ENCODE measurements around the gene ATG9A. TPM values are rescaled to one million over a fixed set of nuclear protein-coding genes. Genes with fewer than 3 reads are reported as not detected.

Gene ATG9A
- total RNA-seq, 1 experiment from 2014 or later: 46.4 TPM

DNA sequence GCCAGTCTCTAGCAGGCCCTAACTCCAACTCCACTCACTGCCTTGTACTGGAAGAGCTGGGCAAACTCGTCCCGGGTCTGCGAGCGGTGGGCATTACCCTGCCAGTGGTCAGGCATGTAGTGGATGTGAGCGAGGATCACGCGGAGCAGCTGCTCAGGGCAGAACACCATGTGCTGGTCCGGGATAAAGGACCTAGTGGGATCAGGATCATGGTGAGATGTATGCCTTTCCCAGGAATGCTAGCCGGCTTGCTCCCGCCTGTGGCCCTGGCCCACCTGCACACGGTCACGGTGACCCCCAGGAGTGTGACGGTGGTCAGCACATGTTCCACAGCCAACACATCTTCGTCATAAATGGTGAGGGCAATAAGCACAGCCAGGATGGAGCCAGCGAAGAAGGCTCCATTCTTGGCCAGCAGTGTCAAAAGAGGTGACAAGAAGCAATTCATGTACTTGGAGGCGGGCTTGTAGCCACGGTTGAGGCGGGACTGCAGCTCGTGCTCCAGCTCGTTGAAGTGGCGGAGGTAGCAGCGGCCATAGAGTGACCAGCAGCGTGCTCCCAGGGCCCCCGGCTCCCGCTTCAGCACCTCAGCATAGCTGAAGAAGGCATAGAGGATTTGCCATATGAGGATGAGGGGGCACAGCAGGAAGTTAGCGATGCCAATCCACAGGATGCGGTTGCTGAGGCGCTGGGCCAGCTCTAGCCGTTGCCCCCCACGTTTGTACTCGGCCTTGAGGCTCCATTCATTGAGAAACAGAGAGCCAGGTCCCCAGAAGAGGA is 5.4 kb downstream of the ATG9A start:
- no peak overlapping the region for H3T11ph ChIP-seq (ENCODE audit: low read length)
- no peaks in the 10 kb centered on the region for H3K27me3 ChIP-seq (ENCODE audit: insufficient read depth, low read length)
- H4K91ac ChIP-seq (ENCODE audit: insufficient read length, low read depth, low read length): no peak overlapping the region
- H3K27ac ChIP-seq (ENCODE audit: insufficient read length, low read depth, low read length): no peak overlapping the region
- H2BK5ac ChIP-seq (ENCODE audit: insufficient read length, low read length): no peak overlapping the region
- H3K14ac ChIP-seq (ENCODE audit: insufficient read depth, low read length): no peak overlapping the region
- no peak overlapping the region for H3K18ac ChIP-seq (ENCODE audit: insufficient read length, low read depth, low read length)
- no peak overlapping the region for H2AFZ ChIP-seq (ENCODE audit: low read length)
- no peak overlapping the region for H2BK120ac ChIP-seq (ENCODE audit: low read depth, low read length, poor library complexity, severe bottlenecking)
- no peak overlapping the region for H4K5ac ChIP-seq (ENCODE audit: insufficient read length, low read depth, low read length)
- H2BK15ac ChIP-seq (ENCODE audit: low read depth, low read length): no peak overlapping the region
- no peaks in the 10 kb centered on the region for H3K9me3 ChIP-seq (ENCODE audit: control insufficient read depth, low read depth, low read length)
- Mint-ChIP-seq H3K36me3 (ENCODE audit: insufficient read depth in 1 of 3, low read depth in 3 of 3) (peaks cover 31 to 68% (median 64%) of the 10 kb centered on the region in 3 experiments), H3K4me1 (peaks cover 14% of the 10 kb centered on the region in 2 experiments), H3K27me3 (ENCODE audit: low read depth) (peaks cover 3% of the 10 kb centered on the region; the same call in 1 of the 2 replicates), H3K4me3 (no peak overlapping the region), H3K27ac (no peak overlapping the region; a peak in 1 of 7 replicates), H3K9me3 (no peaks in the 10 kb centered on the region)
- H3K23me2 ChIP-seq (ENCODE audit: insufficient read length, low read depth, low read length, poor library complexity, severe bottlenecking): no peaks in the 10 kb centered on the region
- H2AK5ac ChIP-seq (ENCODE audit: insufficient read length, low read length): no peak overlapping the region
- H2BK20ac ChIP-seq (ENCODE audit: low read depth, low read length, poor library complexity, severe bottlenecking): no peak overlapping the region
- H4K8ac ChIP-seq (replicated peaks; ENCODE audit: insufficient read length, low read depth, low read length): no peak overlapping the region
- no peak overlapping the region for H3K23ac ChIP-seq (ENCODE audit: insufficient read length, low read depth, low read length)
- TF ChIP-seq, protein P1, sequence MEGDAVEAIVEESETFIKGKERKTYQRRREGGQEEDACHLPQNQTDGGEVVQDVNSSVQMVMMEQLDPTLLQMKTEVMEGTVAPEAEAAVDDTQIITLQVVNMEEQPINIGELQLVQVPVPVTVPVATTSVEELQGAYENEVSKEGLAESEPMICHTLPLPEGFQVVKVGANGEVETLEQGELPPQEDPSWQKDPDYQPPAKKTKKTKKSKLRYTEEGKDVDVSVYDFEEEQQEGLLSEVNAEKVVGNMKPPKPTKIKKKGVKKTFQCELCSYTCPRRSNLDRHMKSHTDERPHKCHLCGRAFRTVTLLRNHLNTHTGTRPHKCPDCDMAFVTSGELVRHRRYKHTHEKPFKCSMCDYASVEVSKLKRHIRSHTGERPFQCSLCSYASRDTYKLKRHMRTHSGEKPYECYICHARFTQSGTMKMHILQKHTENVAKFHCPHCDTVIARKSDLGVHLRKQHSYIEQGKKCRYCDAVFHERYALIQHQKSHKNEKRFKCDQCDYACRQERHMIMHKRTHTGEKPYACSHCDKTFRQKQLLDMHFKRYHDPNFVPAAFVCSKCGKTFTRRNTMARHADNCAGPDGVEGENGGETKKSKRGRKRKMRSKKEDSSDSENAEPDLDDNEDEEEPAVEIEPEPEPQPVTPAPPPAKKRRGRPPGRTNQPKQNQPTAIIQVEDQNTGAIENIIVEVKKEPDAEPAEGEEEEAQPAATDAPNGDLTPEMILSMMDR (conservative IDR thresholded peaks at IDR 0.05): no peak
- no peaks in the 10 kb centered on the region for H4K20me1 ChIP-seq (ENCODE audit: control insufficient read depth, insufficient read depth, insufficient read length)
- no peaks in the 10 kb centered on the region for H3K79me1 ChIP-seq (ENCODE audit: insufficient read depth, low read depth, low read length, poor library complexity, severe bottlenecking)
- no peaks in the 10 kb centered on the region for H3K4me1 ChIP-seq (ENCODE audit: insufficient read depth, low read length)
- no CpG with 5 or more reads among the region's 31 CpGs for WGBS (ENCODE audit: extremely low coverage, insufficient read length, low lambda C conversion rate)
- no peak overlapping the region for H2BK12ac ChIP-seq (ENCODE audit: insufficient read length, low read depth, low read length)
- no peak overlapping the region for H3K9ac ChIP-seq (ENCODE audit: extremely low read depth, insufficient read length, low read length)
- H3K4ac ChIP-seq (ENCODE audit: low read depth, low read length): no peak overlapping the region
- H3K4me2 ChIP-seq (ENCODE audit: insufficient read depth, insufficient read length, low read length): no peak overlapping the region
- DNase-seq: no peak
- no peaks in the 10 kb centered on the region for H3K79me2 ChIP-seq (ENCODE audit: insufficient read depth, low read length)
- H3K56ac ChIP-seq (ENCODE audit: insufficient read length, low read depth, low read length): no peak overlapping the region

Measured in H9 (cell line).